GM12873 (cell line): ENCODE data around the gene SLC29A4.

ENCODE experiments used
- CTCF ChIP-seq: IDR thresholded peaks from 2 replicates; pipeline ENCODE4 v1.5.1; 2012; ENCODE audit warnings: low read depth, mild to moderate bottlenecking, moderate library complexity, low read length, control low read depth; ENCODE audit not compliant: insufficient read depth; ENCODE audit errors: missing control alignments

The SLC29A4 gene

DNA sequence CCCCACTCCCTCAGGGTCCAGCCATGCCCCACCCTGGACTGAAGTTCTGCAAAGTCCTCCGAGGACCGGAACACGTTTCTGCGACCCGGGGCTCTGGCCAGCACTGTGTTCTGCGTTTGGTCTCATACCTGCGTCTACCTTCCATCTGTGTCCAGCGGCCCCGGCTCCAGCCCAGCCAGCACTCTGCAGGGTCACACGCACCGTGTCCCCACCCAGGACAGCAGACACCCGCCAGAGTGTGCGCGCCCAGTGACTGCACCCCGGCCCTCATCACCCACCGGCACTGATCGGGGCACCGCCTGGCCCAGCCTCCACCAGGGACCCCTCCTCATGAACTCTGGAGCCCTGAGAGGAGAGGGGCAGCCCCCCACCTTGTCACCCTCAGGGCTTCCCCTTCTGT, 20.3 kb downstream of the SLC29A4 start:
- no peak for TF ChIP-seq CTCF

GRCh38 chr7:5303591-5304505, 21.1 kb downstream of the SLC29A4 start:
- no peak for TF ChIP-seq CTCF

GRCh38 chr7:5309146-5309545, 26.4 kb downstream of the SLC29A4 start:
- no peak for TF ChIP-seq CTCF

DNA sequence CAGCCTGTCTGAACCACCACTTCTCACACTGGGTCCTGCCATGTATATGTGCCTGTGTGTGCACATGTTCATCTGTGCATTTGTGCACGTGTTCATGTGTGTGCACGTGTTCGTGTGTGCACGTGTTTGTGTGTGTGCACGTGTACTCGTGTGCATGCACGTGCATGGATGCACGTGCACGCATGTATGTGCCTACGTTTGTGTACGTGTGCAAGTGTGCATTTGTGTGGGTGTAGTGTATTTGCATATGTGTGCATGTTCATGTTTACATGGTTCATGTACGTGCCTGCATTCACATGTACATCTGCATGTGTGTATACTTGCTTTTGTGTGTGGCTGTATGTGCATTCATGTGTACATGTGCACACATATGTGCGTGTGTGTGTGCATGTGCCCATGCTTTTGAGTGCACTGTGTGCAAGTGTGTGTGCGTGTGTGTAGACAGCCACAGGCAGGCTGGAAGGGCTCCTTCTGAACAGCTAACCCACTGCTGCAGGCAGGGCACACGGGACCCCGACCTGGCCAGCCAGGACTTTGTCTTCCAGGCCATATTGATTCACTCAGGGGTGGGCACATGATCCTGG, 28.2 kb downstream of the SLC29A4 start:
- no peak for TF ChIP-seq CTCF

- no peak for TF ChIP-seq CTCF
These were observed 32.1 kb downstream of the SLC29A4 start for GRCh38 chr7:5314864-5315263.

- no peak for TF ChIP-seq CTCF
These were observed 33.0 kb downstream of the SLC29A4 start for GRCh38 chr7:5315761-5316160.

DNA sequence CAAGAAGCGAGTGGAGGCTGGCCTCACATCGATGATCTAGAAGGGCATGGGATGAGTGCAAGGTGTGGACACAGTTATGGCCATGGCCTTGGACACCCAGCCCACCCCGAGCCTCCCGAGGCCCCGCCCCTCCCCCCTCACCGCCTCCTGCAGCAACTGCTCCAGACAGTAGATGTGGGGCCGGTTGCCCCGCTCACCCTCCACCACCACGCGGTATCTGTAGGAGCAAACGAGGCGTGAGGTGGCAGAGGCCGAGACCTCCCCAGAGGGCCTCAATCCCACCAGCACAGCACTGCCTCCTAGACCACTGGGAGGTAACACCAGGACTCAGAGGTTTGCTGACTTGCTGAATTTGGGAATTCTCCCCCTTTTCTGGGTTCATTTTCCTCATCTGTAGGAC, 37.6 kb downstream of the SLC29A4 start:
- no peak for TF ChIP-seq CTCF
